Neural cell (in vitro differentiated cells): Measurements from ENCODE around the gene DCHS1. TPM values are rescaled to one million over a fixed set of nuclear protein-coding genes. Genes with fewer than 3 reads are reported as not detected.

Experiments
- H2AFZ ChIP-seq: fragments of 200-600, 300-800 bp; sonication (generic), shearing (Covaris generic); 2 replicates; pipeline ENCODE4 v1.6.0; 2014; ENCODE audit warnings: low read depth, mild to moderate bottlenecking, antibody characterized with exemption, low read length, moderate library complexity
- H3F3A ChIP-seq: fragments of 200-600 bp; shearing (Covaris generic); 2 replicates; pipeline ENCODE4 v1.6.1; 2016; ENCODE audit warnings: mild to moderate bottlenecking, moderate library complexity, mixed read lengths, antibody characterized with exemption, low read length; ENCODE audit not compliant: insufficient read depth, poor library complexity, severe bottlenecking
- H3K27ac ChIP-seq: fragments of 200-600, 300-800 bp; sonication (generic), shearing (Covaris generic); 2 replicates; pipeline ENCODE4 v1.5.1; 2014; ENCODE audit warnings: mild to moderate bottlenecking, low read length, moderate library complexity
- H3K27me3 ChIP-seq: fragments of 300-800, 200-600 bp; sonication (generic), shearing (Covaris generic); 2 replicates; pipeline ENCODE4 v1.6.0; 2014; ENCODE audit warnings: mild to moderate bottlenecking, low read depth, low read length, moderate library complexity; ENCODE audit not compliant: insufficient read depth
- H3K36me3 ChIP-seq: fragments of 300-800, 200-600 bp; sonication (generic), shearing (Covaris generic); 2 replicates; pipeline ENCODE4 v1.5.1; 2014; ENCODE audit warnings: mild to moderate bottlenecking, antibody characterized with exemption, low read length, moderate library complexity; ENCODE audit not compliant: insufficient read depth
- H3K4me2 ChIP-seq: fragments of 300-800, 200-600 bp; sonication (generic), shearing (Covaris generic); 2 replicates; pipeline ENCODE4 v1.6.0; 2014; ENCODE audit warnings: mild to moderate bottlenecking, low read length
- H3K4me3 ChIP-seq: fragments of 300-800, 200-600 bp; sonication (generic), shearing (Covaris generic); 2 replicates; pipeline ENCODE4 v1.5.1; 2014; ENCODE audit warnings: mild to moderate bottlenecking, low read length, moderate library complexity
- H3K79me2 ChIP-seq: fragments of 200-600 bp; shearing (Covaris generic); replicated peaks from 2 replicates; pipeline ENCODE4 v1.6.0; 2014; ENCODE audit warnings: mild to moderate bottlenecking, low read length, moderate library complexity; ENCODE audit not compliant: insufficient read depth
- H3K9ac ChIP-seq: fragments of 300-800, 200-600 bp; sonication (generic), shearing (Covaris generic); 2 replicates; pipeline ENCODE4 v1.6.1; 2016; ENCODE audit warnings: mild to moderate bottlenecking, low read length, mixed read lengths
- H3K9me2 ChIP-seq: fragments of 200-600 bp; shearing (Covaris generic); 2 replicates; pipeline ENCODE4 v1.6.1; 2016; ENCODE audit warnings: mild to moderate bottlenecking, low read length, mixed read lengths; ENCODE audit not compliant: insufficient read depth
- H3K9me3 ChIP-seq: fragments of 200-600, 300-800 bp; sonication (generic), shearing (Covaris generic); 2 replicates; pipeline ENCODE4 v1.6.1; 2016; ENCODE audit warnings: mild to moderate bottlenecking, mixed run types, low read length, moderate library complexity, mixed read lengths
- H4K20me1 ChIP-seq: fragments of 200-600 bp; shearing (Covaris generic); 2 replicates; pipeline ENCODE4 v1.6.1; 2016; ENCODE audit warnings: mild to moderate bottlenecking, mixed run types; ENCODE audit not compliant: insufficient read depth
- CTCF ChIP-seq: fragments of 450-650 bp; IDR thresholded peaks from 2 replicates; pipeline ENCODE4 v1.5.1; 2014; ENCODE audit warnings: antibody characterized with exemption, mild to moderate bottlenecking, moderate library complexity; ENCODE audit not compliant: poor library complexity, severe bottlenecking
- EP300 ChIP-seq: fragments of 450-650 bp; conservative IDR thresholded peaks from 2 replicates; pipeline ENCODE4 v1.6.1; 2014; ENCODE audit warnings: antibody characterized with exemption, mild to moderate bottlenecking, moderate library complexity; ENCODE audit not compliant: poor library complexity, severe bottlenecking
- EZH2 ChIP-seq: fragments of 200-600, 300-800 bp; shearing (Covaris generic), sonication (generic); IDR thresholded peaks from 2 replicates; pipeline ENCODE4 v1.6.1; 2014; ENCODE audit warnings: antibody characterized with exemption, low read length, borderline replicate concordance, mild to moderate bottlenecking; ENCODE audit not compliant: insufficient read depth, poor library complexity, severe bottlenecking
- MXI1 ChIP-seq: fragments of 450-650 bp; conservative IDR thresholded peaks from 2 replicates; pipeline ENCODE4 v1.6.1; 2014; ENCODE audit warnings: antibody characterized with exemption, mild to moderate bottlenecking; ENCODE audit not compliant: poor library complexity, severe bottlenecking
- POLR2AphosphoS5 ChIP-seq: IDR thresholded peaks from 2 replicates; pipeline ENCODE4 v1.6.1; 2012
- RAD21 ChIP-seq: fragments of 450-650 bp; conservative IDR thresholded peaks from 2 replicates; pipeline ENCODE4 v1.6.1; 2014; ENCODE audit warnings: antibody characterized with exemption, mild to moderate bottlenecking, moderate library complexity
- REST ChIP-seq: IDR thresholded peaks from 2 replicates; pipeline ENCODE4 v1.6.1; 2012; ENCODE audit warnings: borderline replicate concordance
- SMC3 ChIP-seq: fragments of 450-650 bp; conservative IDR thresholded peaks from 2 replicates; pipeline ENCODE4 v1.6.1; 2014; ENCODE audit warnings: antibody characterized with exemption, mild to moderate bottlenecking, moderate library complexity; ENCODE audit not compliant: poor library complexity
- TAF1 ChIP-seq: IDR thresholded peaks from 2 replicates; pipeline ENCODE4 v1.6.1; 2012; ENCODE audit warnings: low read depth
- polyA plus RNA-seq: library from polyadenylated mRNA; depleted of rRNA; stranded (reverse); fragments of >200 nt; gene quantifications from 2 replicates; pipeline ENCODE4 v1.2.3, GENCODE V29; 2014

The DCHS1 gene
- polyA plus RNA-seq, 1 donor from 2014 or later: 30.1 TPM

- TF ChIP-seq MXI1 (no peak), SMC3 (no peak), RAD21 (no peak), REST (no peak), POLR2AphosphoS5 (no peak), EZH2 (no peak), CTCF (no peak), EP300 (no peak), TAF1 (no peak)
- H2AFZ ChIP-seq: no peak overlapping the region
Observed at GRCh38 chr11:6693342-6694228, 38.0 kb upstream of the DCHS1 start.

GRCh38 chr11:6692128-6692527, 36.5 kb upstream of the DCHS1 start:
- H2AFZ ChIP-seq: no peak overlapping the region
- no peak overlapping the region for H3K9ac ChIP-seq
- H3F3A ChIP-seq: no peaks in the 10 kb centered on the region
- no peak for TF ChIP-seq TAF1
- TF ChIP-seq EP300: no peak
- TF ChIP-seq EZH2: no peak
- TF ChIP-seq POLR2AphosphoS5: no peak
- no peak for TF ChIP-seq MXI1
- no peak for TF ChIP-seq RAD21
- TF ChIP-seq SMC3: no peak
- no peak for TF ChIP-seq REST
- no peak for TF ChIP-seq CTCF
- no peaks in the 10 kb centered on the region for H3K27me3 ChIP-seq
- no peaks in the 10 kb centered on the region for H3K79me2 ChIP-seq
- no peaks in the 10 kb centered on the region for H4K20me1 ChIP-seq
- H3K4me2 ChIP-seq: no peak overlapping the region
- no peaks in the 10 kb centered on the region for H3K36me3 ChIP-seq
- no peak overlapping the region for H3K27ac ChIP-seq
- no peaks in the 10 kb centered on the region for H3K9me3 ChIP-seq
- H3K9me2 ChIP-seq: no peaks in the 10 kb centered on the region
- no peak overlapping the region for H3K4me3 ChIP-seq

More at GRCh38 chr11:6693342-6694228, 38.0 kb upstream of the DCHS1 start:
- H3K9me3 ChIP-seq: no peaks in the 10 kb centered on the region
- H3K9ac ChIP-seq: no peak overlapping the region
- no peaks in the 10 kb centered on the region for H3K27me3 ChIP-seq
- no peaks in the 10 kb centered on the region for H3K9me2 ChIP-seq
- no peaks in the 10 kb centered on the region for H3K36me3 ChIP-seq
- H3F3A ChIP-seq: no peaks in the 10 kb centered on the region
- no peaks in the 10 kb centered on the region for H4K20me1 ChIP-seq
- H3K4me2 ChIP-seq: no peak overlapping the region
- no peak overlapping the region for H3K4me3 ChIP-seq
- no peaks in the 10 kb centered on the region for H3K79me2 ChIP-seq
- H3K27ac ChIP-seq: no peak overlapping the region
